Fibroblast of skin of left quadriceps (primary cell): ENCODE results near the gene KIF26B.

ENCODE experiments used
- DNase-seq, 2 experiments: peaks; one replicate each; pipeline ENCODE4 v3.0.0-alpha.2; 2013; ENCODE audit warnings: low read depth in 2 of 2

Gene KIF26B

GRCh38 chr1:245566134-245566533 is 411.3 kb downstream of the KIF26B start:
- DNase-seq = no peak

- peak in 1 of 2 experiments; percentile 22 for DNase-seq
Observed at GRCh38 chr1:245566952-245567351, 412.2 kb downstream of the KIF26B start.

GRCh38 chr1:245571815-245572294 is 417.1 kb downstream of the KIF26B start:
- no peak for DNase-seq

- no peak for DNase-seq
Observed at GRCh38 chr1:245572709-245573108, 417.9 kb downstream of the KIF26B start.

GRCh38 chr1:245575710-245576109 is 420.9 kb downstream of the KIF26B start:
- DNase-seq = no peak

GRCh38 chr1:245576323-245576722 is 421.5 kb downstream of the KIF26B start:
- DNase-seq = no peak

- DNase-seq = no peak
Observed at GRCh38 chr1:245577191-245578157, 422.7 kb downstream of the KIF26B start.

- DNase-seq = no peak
Observed at GRCh38 chr1:245578308-245578707, 423.5 kb downstream of the KIF26B start.

GRCh38 chr1:245578771-245579170 is 424.0 kb downstream of the KIF26B start:
- no peak for DNase-seq

- no peak for DNase-seq
Observed at GRCh38 chr1:245579881-245580280, 425.1 kb downstream of the KIF26B start.

GRCh38 chr1:245580651-245581050 is 425.9 kb downstream of the KIF26B start:
- no peak for DNase-seq

GRCh38 chr1:245582026-245582425 is 427.2 kb downstream of the KIF26B start:
- no peak for DNase-seq

- no peak for DNase-seq
Observed at GRCh38 chr1:245583081-245583480, 428.3 kb downstream of the KIF26B start.

- no peak for DNase-seq
Observed at GRCh38 chr1:245583575-245584330, 429.0 kb downstream of the KIF26B start.

- peak; percentile 64 to 67 for DNase-seq
Observed at GRCh38 chr1:245585252-245585959, 430.6 kb downstream of the KIF26B start.

- DNase-seq = no peak
Observed at GRCh38 chr1:245587435-245588115, 432.8 kb downstream of the KIF26B start.

- no peak for DNase-seq
Observed at GRCh38 chr1:245588116-245588639, 433.4 kb downstream of the KIF26B start.

GRCh38 chr1:245589316-245589715 is 434.5 kb downstream of the KIF26B start:
- DNase-seq = no peak

GRCh38 chr1:245589906-245590305 is 435.1 kb downstream of the KIF26B start:
- DNase-seq = no peak

GRCh38 chr1:245590726-245591125 is 435.9 kb downstream of the KIF26B start:
- DNase-seq = no peak
